H9 (cell line): ENCODE data around the gene ARHGAP45. TPM values are rescaled to one million over a fixed set of nuclear protein-coding genes. Genes with fewer than 3 reads are reported as not detected.
A peak's percentile ranks its signal among the peaks of the same experiment; 100 is the strongest.

ENCODE experiments used
- DNase-seq: peaks from one replicate; pipeline ENCODE4 v3.0.0-alpha.2; 2017
- H2AFZ ChIP-seq: one replicate; pipeline ENCODE4 v1.6.1; 2013; ENCODE audit warnings: mild to moderate bottlenecking, low read length, control low read depth, moderate library complexity
- H2AK5ac ChIP-seq: 2 replicates; pipeline ENCODE4 v1.6.1; 2013; ENCODE audit warnings: low read length, control low read depth, mixed read lengths; ENCODE audit not compliant: insufficient read length
- H2BK120ac ChIP-seq: one replicate; pipeline ENCODE4 v1.6.1; 2013; ENCODE audit warnings: low read depth, mild to moderate bottlenecking, low read length, control low read depth, inconsistent platforms; ENCODE audit not compliant: poor library complexity, severe bottlenecking
- H2BK12ac ChIP-seq: 2 replicates; pipeline ENCODE4 v1.6.1; 2013; ENCODE audit warnings: low read length, control low read depth, mixed read lengths, low read depth; ENCODE audit not compliant: insufficient read length
- H2BK15ac ChIP-seq: 2 replicates; pipeline ENCODE4 v1.6.1; 2013; ENCODE audit warnings: low read depth, low read length, control low read depth
- H2BK20ac ChIP-seq: one replicate; pipeline ENCODE4 v1.6.1; 2013; ENCODE audit warnings: low read depth, mild to moderate bottlenecking, low read length, control low read depth, inconsistent platforms; ENCODE audit not compliant: poor library complexity, severe bottlenecking
- H2BK5ac ChIP-seq: 2 replicates; pipeline ENCODE4 v1.6.1; 2013; ENCODE audit warnings: low read length, control low read depth, mixed read lengths; ENCODE audit not compliant: insufficient read length
- H3K14ac ChIP-seq: 2 replicates; pipeline ENCODE4 v1.6.1; 2013; ENCODE audit warnings: low read length, control low read depth; ENCODE audit not compliant: insufficient read depth
- H3K18ac ChIP-seq: 2 replicates; pipeline ENCODE4 v1.6.1; 2013; ENCODE audit warnings: low read depth, mild to moderate bottlenecking, mixed read lengths, low read length, control low read depth; ENCODE audit not compliant: insufficient read length
- H3K23ac ChIP-seq: 2 replicates; pipeline ENCODE4 v1.6.1; 2013; ENCODE audit warnings: low read length, control low read depth, mixed read lengths, low read depth; ENCODE audit not compliant: insufficient read length
- H3K23me2 ChIP-seq: 2 replicates; pipeline ENCODE4 v1.6.1; 2013; ENCODE audit warnings: low read depth, mild to moderate bottlenecking, mixed read lengths, low read length, control low read depth; ENCODE audit not compliant: insufficient read length, poor library complexity, severe bottlenecking
- H3K27ac ChIP-seq: 2 replicates; pipeline ENCODE4 v1.5.1; 2013; ENCODE audit warnings: low read length, control low read depth, mixed read lengths, low read depth; ENCODE audit not compliant: insufficient read length
- H3K27me3 ChIP-seq: 2 replicates; pipeline ENCODE4 v1.6.1; 2013; ENCODE audit warnings: low read length, control low read depth, inconsistent platforms; ENCODE audit not compliant: insufficient read depth
- H3K4ac ChIP-seq: 2 replicates; pipeline ENCODE4 v1.6.1; 2013; ENCODE audit warnings: low read depth, mild to moderate bottlenecking, control low read depth, inconsistent platforms, low read length, moderate library complexity
- H3K4me1 ChIP-seq: 2 replicates; pipeline ENCODE4 v1.6.1; 2013; ENCODE audit warnings: low read length, control low read depth, inconsistent platforms; ENCODE audit not compliant: insufficient read depth
- H3K4me2 ChIP-seq: 2 replicates; pipeline ENCODE4 v1.6.1; 2013; ENCODE audit warnings: low read length, control low read depth, mixed read lengths; ENCODE audit not compliant: insufficient read length, insufficient read depth
- H3K56ac ChIP-seq: 2 replicates; pipeline ENCODE4 v1.6.1; 2013; ENCODE audit warnings: low read depth, mild to moderate bottlenecking, mixed read lengths, low read length, control low read depth; ENCODE audit not compliant: insufficient read length
- H3K79me1 ChIP-seq: 2 replicates; pipeline ENCODE4 v1.6.1; 2013; ENCODE audit warnings: low read depth, mild to moderate bottlenecking, moderate library complexity, low read length, control low read depth, inconsistent platforms; ENCODE audit not compliant: insufficient read depth, poor library complexity, severe bottlenecking
- H3K79me2 ChIP-seq: 2 replicates; pipeline ENCODE4 v1.6.1; 2013; ENCODE audit warnings: low read length, control low read depth, inconsistent platforms; ENCODE audit not compliant: insufficient read depth
- H3K9ac ChIP-seq: 2 replicates; pipeline ENCODE4 v1.6.1; 2013; ENCODE audit warnings: low read length, control low read depth, mixed read lengths; ENCODE audit not compliant: insufficient read length; ENCODE audit errors: extremely low read depth
- H3K9me3 ChIP-seq: one replicate; pipeline ENCODE4 v1.6.1; 2013; ENCODE audit warnings: low read depth, low read length, inconsistent platforms; ENCODE audit not compliant: control insufficient read depth
- H3T11ph ChIP-seq: one replicate; pipeline ENCODE4 v1.6.1; 2013; ENCODE audit warnings: mild to moderate bottlenecking, low read length, control low read depth, inconsistent platforms
- H4K20me1 ChIP-seq: one replicate; pipeline ENCODE4 v1.6.1; 2013; ENCODE audit not compliant: control insufficient read depth, insufficient read length, insufficient read depth
- H4K5ac ChIP-seq: 2 replicates; pipeline ENCODE4 v1.6.1; 2013; ENCODE audit warnings: low read depth, mild to moderate bottlenecking, mixed read lengths, low read length, control low read depth; ENCODE audit not compliant: insufficient read length
- H4K8ac ChIP-seq: replicated peaks from 2 replicates; pipeline ENCODE4 v1.6.1; 2013; ENCODE audit warnings: low read length, control low read depth, mixed read lengths, low read depth; ENCODE audit not compliant: insufficient read length
- H4K91ac ChIP-seq: 2 replicates; pipeline ENCODE4 v1.6.1; 2013; ENCODE audit warnings: low read depth, mild to moderate bottlenecking, moderate library complexity, mixed read lengths, low read length, control low read depth; ENCODE audit not compliant: insufficient read length
- H3K27ac Mint-ChIP-seq, 3 experiments: 2 replicates in 2 of 3; 3 replicates in 1 of 3; pipeline ENCODE4 v1.8.0; 2020 to 2021; ENCODE audit warnings: mixed read lengths in 3 of 3, mild to moderate bottlenecking in 1 of 3, moderate library complexity in 1 of 3
- H3K27me3 Mint-ChIP-seq: 2 replicates; pipeline ENCODE4 v1.8.0; 2021; ENCODE audit warnings: low read depth, mild to moderate bottlenecking, moderate library complexity, mixed read lengths
- H3K36me3 Mint-ChIP-seq, 3 experiments: 2 replicates in 2 of 3; 3 replicates in 1 of 3; pipeline ENCODE4 v1.8.0; 2020 to 2021; ENCODE audit warnings: low read depth in 3 of 3, mixed read lengths in 3 of 3; ENCODE audit not compliant: insufficient read depth in 1 of 3
- H3K4me1 Mint-ChIP-seq, 2 experiments: 2 replicates each; pipeline ENCODE4 v1.8.0; 2020; ENCODE audit warnings: mixed read lengths in 2 of 2
- H3K4me3 Mint-ChIP-seq, 2 experiments: 2 replicates in 1 of 2; 3 replicates in 1 of 2; pipeline ENCODE4 v1.8.0; 2020 to 2021; ENCODE audit warnings: mild to moderate bottlenecking in 2 of 2, mixed read lengths in 2 of 2, moderate library complexity in 1 of 2
- H3K9me3 Mint-ChIP-seq, 2 experiments: 2 replicates in 1 of 2; 3 replicates in 1 of 2; pipeline ENCODE4 v1.8.0; 2020; ENCODE audit warnings: mild to moderate bottlenecking in 2 of 2, mixed read lengths in 2 of 2, moderate library complexity in 1 of 2
- WGBS: extraction: QIAGEN DNeasy Blood & Tissue Kit; methylation state at CpG from one replicate; pipeline ENCODE4 v1.1.7; 2013; ENCODE audit warnings: missing lambda C conversion rate, low lambda C conversion rate, mixed read lengths; ENCODE audit not compliant: insufficient read length; ENCODE audit errors: extremely low coverage; 5-methylcytosine and 5-hydroxymethylcytosine counted together
- total RNA-seq: library from RNA; stranded (reverse); gene quantifications from 2 replicates; pipeline ENCODE4 v1.2.1, GENCODE V29; 2021
- TF ChIP-seq, protein P1 (sequence below): fragments of 200-600 bp; sonication (generic); conservative IDR thresholded peaks from 3 replicates; pipeline ENCODE4 v1.8.0; 2021; ENCODE audit warnings: antibody characterized with exemption, mild to moderate bottlenecking

The ARHGAP45 gene
- total RNA-seq, 1 experiment from 2014 or later = 39.8 TPM

- Histone ChIP-seq H4K8ac (no peak overlapping the region), H4K5ac (no peak overlapping the region), H2BK5ac (no peak overlapping the region), H3K23ac (no peak overlapping the region), H3K14ac (no peak overlapping the region), H4K91ac (no peak overlapping the region), H3K9me3 (no peaks in the 10 kb centered on the region), H2BK120ac (no peak overlapping the region), H3K56ac (no peak overlapping the region), H4K20me1 (no peaks in the 10 kb centered on the region), H3K18ac (no peak overlapping the region), H2AFZ (no peak overlapping the region), H3K9ac (no peak overlapping the region), H2BK20ac (no peak overlapping the region), H3K79me2 (no peaks in the 10 kb centered on the region), H2BK12ac (no peak overlapping the region), H3K23me2 (no peaks in the 10 kb centered on the region), H3K27ac (no peak overlapping the region), H3K4me2 (no peak overlapping the region), H3K27me3 (no peaks in the 10 kb centered on the region), H3K4ac (no peak overlapping the region), H3T11ph (no peak overlapping the region), H3K79me1 (no peaks in the 10 kb centered on the region), H3K4me1 (no peaks in the 10 kb centered on the region), H2AK5ac (no peak overlapping the region), H2BK15ac (no peak overlapping the region)
- peak overlapping the region in 1 of 3 experiments; percentile 70; a peak in 1 of 7 replicates for H3K27ac Mint-ChIP-seq
- no peak overlapping the region for H3K4me3 Mint-ChIP-seq
- peaks cover 17 to 58% (median 50%) of the 10 kb centered on the region in 3 experiments; a peak in 6 of 7 replicates for H3K36me3 Mint-ChIP-seq
- peaks cover under 1 to 2% of the 10 kb centered on the region in 2 experiments; a peak in 3 of 4 replicates for H3K4me1 Mint-ChIP-seq
- DNase-seq = no peak
- WGBS = no CpG with 5 or more reads among the region's 27 CpGs
- no peaks in the 10 kb centered on the region for H3K9me3 Mint-ChIP-seq
- TF ChIP-seq, protein P1, sequence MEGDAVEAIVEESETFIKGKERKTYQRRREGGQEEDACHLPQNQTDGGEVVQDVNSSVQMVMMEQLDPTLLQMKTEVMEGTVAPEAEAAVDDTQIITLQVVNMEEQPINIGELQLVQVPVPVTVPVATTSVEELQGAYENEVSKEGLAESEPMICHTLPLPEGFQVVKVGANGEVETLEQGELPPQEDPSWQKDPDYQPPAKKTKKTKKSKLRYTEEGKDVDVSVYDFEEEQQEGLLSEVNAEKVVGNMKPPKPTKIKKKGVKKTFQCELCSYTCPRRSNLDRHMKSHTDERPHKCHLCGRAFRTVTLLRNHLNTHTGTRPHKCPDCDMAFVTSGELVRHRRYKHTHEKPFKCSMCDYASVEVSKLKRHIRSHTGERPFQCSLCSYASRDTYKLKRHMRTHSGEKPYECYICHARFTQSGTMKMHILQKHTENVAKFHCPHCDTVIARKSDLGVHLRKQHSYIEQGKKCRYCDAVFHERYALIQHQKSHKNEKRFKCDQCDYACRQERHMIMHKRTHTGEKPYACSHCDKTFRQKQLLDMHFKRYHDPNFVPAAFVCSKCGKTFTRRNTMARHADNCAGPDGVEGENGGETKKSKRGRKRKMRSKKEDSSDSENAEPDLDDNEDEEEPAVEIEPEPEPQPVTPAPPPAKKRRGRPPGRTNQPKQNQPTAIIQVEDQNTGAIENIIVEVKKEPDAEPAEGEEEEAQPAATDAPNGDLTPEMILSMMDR = no peak
- no peaks in the 10 kb centered on the region for H3K27me3 Mint-ChIP-seq
Measured at GRCh38 chr19:1088416-1089010, 21.5 kb downstream of the ARHGAP45 start.
